Measurements from ENCODE around the gene MTF2.

MTF2 gene

GRCh38 chr1:93177991-93178390 lies 98.9 kb downstream of the MTF2 start:
- Histone ChIP-seq H3K4me1 (ENCODE audit: control insufficient read depth in 1 of 2, insufficient read depth in 2 of 2, low read length in 2 of 2) (peaks cover 0 to 1% of the 10 kb centered on the region in 2 experiments), H3K4ac (ENCODE audit: low read depth, low read length) (no peak overlapping the region), H3K27me3 (ENCODE audit: insufficient read depth, low read length) (no peaks in the 10 kb centered on the region), H3K27ac (ENCODE audit: low read depth, low read length) (no peak overlapping the region), H3K4me3 (ENCODE audit: low read depth, low read length) (no peak overlapping the region), H3K4me2 (ENCODE audit: low read length) (peak overlapping the region; percentile 47), H3K23ac (ENCODE audit: low read length) (no peak overlapping the region), H3K14ac (ENCODE audit: low read length) (no peak overlapping the region), H3K79me2 (ENCODE audit: control insufficient read depth, insufficient read depth, low read length, poor library complexity) (peaks cover 5% of the 10 kb centered on the region), H3K79me1 (ENCODE audit: low read length) (peaks cover 10% of the 10 kb centered on the region), H2BK5ac (ENCODE audit: low read depth, low read length, poor library complexity) (no peak overlapping the region), H2BK12ac (ENCODE audit: low read length) (no peak overlapping the region), H4K12ac (ENCODE audit: low read depth, low read length) (no peak overlapping the region), H2BK120ac (ENCODE audit: insufficient read depth, low read length, poor library complexity) (no peak overlapping the region), H3K36me3 (ENCODE audit: control insufficient read depth in 1 of 2, insufficient read depth in 2 of 2, low read length in 2 of 2) (peaks cover 0 to 2% of the 10 kb centered on the region in 2 experiments), H2AFZ (ENCODE audit: insufficient read depth, low read length, poor library complexity) (no peak overlapping the region), H2AK5ac (ENCODE audit: low read length) (no peak overlapping the region), H4K91ac (ENCODE audit: low read depth, low read length) (no peak overlapping the region), H3K18ac (ENCODE audit: low read length) (no peak overlapping the region), H4K8ac (ENCODE audit: low read depth, low read length) (no peak overlapping the region), H3K9me3 (ENCODE audit: insufficient read depth, low read depth, low read length) (no peaks in the 10 kb centered on the region), H3K9ac (ENCODE audit: low read length) (no peak overlapping the region)
- DNase-seq, result peak in 1 of 2 donors; percentile 7
- WGBS (ENCODE audit: extremely low coverage, insufficient coverage, insufficient read length), result no CpG with 5 or more reads among the region's 4 CpGs

DNA sequence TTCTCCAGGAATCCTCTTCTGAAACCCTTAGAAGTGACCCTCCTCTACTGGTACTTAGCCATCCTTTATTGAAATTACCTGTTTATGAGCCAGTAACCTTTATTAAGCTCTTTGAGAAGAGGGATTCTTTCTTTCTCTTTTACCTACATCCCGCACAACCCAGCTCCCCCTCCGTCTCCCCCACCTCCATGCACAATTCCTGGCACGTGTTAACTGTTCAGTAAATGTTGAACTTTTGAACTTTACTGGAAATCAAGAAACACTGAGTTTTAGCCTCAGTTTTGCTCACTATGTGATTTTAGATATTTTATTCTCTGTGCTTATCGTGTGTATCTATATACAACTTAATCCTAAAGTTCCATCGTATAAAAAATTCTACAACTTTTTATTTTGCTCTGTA lies 99.3 kb downstream of the MTF2 start:
- WGBS (ENCODE audit: extremely low coverage, insufficient coverage, insufficient read length), result no CpG with 5 or more reads among the region's 5 CpGs
- Histone ChIP-seq H3K4me2 (ENCODE audit: low read length) (peak overlapping the region; percentile 47), H3K4ac (ENCODE audit: low read depth, low read length) (peak overlapping the region; percentile 34), H3K27ac (ENCODE audit: low read depth, low read length) (no peak overlapping the region), H3K79me2 (ENCODE audit: control insufficient read depth, insufficient read depth, low read length, poor library complexity) (peaks cover 5% of the 10 kb centered on the region), H3K4me1 (ENCODE audit: control insufficient read depth in 1 of 2, insufficient read depth in 2 of 2, low read length in 2 of 2) (peaks cover 0 to 1% of the 10 kb centered on the region in 2 experiments), H3K9me3 (ENCODE audit: insufficient read depth, low read depth, low read length) (no peaks in the 10 kb centered on the region), H4K8ac (ENCODE audit: low read depth, low read length) (no peak overlapping the region), H3K9ac (ENCODE audit: low read length) (no peak overlapping the region), H2BK120ac (ENCODE audit: insufficient read depth, low read length, poor library complexity) (no peak overlapping the region), H3K4me3 (ENCODE audit: low read depth, low read length) (no peak overlapping the region), H3K36me3 (ENCODE audit: control insufficient read depth in 1 of 2, insufficient read depth in 2 of 2, low read length in 2 of 2) (peaks cover 0 to 2% of the 10 kb centered on the region in 2 experiments), H3K27me3 (ENCODE audit: insufficient read depth, low read length) (no peaks in the 10 kb centered on the region), H2BK5ac (ENCODE audit: low read depth, low read length, poor library complexity) (no peak overlapping the region), H3K79me1 (ENCODE audit: low read length) (peaks cover 10% of the 10 kb centered on the region), H3K23ac (ENCODE audit: low read length) (no peak overlapping the region), H2BK12ac (ENCODE audit: low read length) (no peak overlapping the region), H4K12ac (ENCODE audit: low read depth, low read length) (no peak overlapping the region), H2AK5ac (ENCODE audit: low read length) (no peak overlapping the region), H2AFZ (ENCODE audit: insufficient read depth, low read length, poor library complexity) (no peak overlapping the region), H3K14ac (ENCODE audit: low read length) (no peak overlapping the region), H4K91ac (ENCODE audit: low read depth, low read length) (no peak overlapping the region), H3K18ac (ENCODE audit: low read length) (no peak overlapping the region)
- no peak for DNase-seq

DNA sequence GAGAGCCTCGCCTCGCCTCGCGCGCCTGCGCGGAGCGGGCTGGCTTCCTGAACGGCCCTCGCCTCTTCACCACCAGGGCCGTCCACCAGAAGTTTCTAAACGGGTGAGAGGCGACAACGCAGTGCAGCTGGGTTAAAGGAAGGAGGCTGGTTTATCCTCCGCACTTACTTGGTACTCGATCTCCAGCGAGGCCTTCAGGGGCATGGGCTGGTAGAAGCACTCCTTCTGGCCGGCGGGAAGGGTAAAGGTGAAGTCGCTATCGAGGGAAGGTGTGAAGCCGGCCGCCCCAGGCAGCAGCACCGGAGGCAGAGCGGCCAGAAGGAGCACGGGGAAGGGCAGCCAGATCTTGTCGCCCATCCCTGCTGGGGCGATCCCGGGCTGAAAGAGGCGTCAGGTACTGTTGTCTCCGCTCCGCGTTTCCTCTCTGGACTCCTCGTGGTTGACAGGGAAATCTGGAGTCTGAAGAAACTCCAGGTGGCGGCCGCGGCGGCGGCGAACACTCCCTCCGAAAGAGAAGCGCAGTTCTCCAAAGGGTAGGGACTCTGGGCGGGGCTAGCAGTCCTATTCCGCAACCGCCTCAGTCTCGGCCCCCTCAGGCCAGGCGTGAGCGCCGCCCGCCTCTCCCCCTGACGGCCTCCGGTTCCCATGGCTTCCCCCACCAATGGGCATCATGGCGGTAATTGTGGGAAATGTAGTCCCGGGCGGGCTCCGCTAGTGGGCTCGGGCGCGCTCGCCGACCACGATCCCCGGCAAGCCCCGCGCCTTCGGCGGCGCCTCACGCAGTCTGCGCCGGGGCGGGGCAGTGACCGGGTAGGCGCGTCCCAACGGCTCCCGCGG lies 101.0 kb downstream of the MTF2 start, which contains the start of gene TMED5:
TSS of gene TMED5 (minus strand) at position 528 of the 837 bp plus-strand sequence. CDS start at position 357, 171 bp downstream.
- peaks cover 0 to 1% of the 10 kb centered on the region in 2 experiments for H3K4me1 ChIP-seq (ENCODE audit: control insufficient read depth in 1 of 2, insufficient read depth in 2 of 2, low read length in 2 of 2)
- H4K12ac ChIP-seq (ENCODE audit: low read depth, low read length), result peak within 1 kb of the TSS; percentile 88
- H2BK12ac ChIP-seq (ENCODE audit: low read length), result peak within 1 kb of the TSS; percentile 13
- peak within 1 kb of the TSS; percentile 81 for H2BK5ac ChIP-seq (ENCODE audit: low read depth, low read length, poor library complexity)
- peak within 1 kb of the TSS; percentile 92 for H4K8ac ChIP-seq (ENCODE audit: low read depth, low read length)
- peak within 1 kb of the TSS; percentile 79 for H2BK120ac ChIP-seq (ENCODE audit: insufficient read depth, low read length, poor library complexity)
- peak within 1 kb of the TSS; percentile 86 for H4K91ac ChIP-seq (ENCODE audit: low read depth, low read length)
- peak within 1 kb of the TSS; percentile 84 for H3K4me2 ChIP-seq (ENCODE audit: low read length)
- no peak within 1 kb of the TSS for H3K23ac ChIP-seq (ENCODE audit: low read length)
- H3K79me2 ChIP-seq (ENCODE audit: control insufficient read depth, insufficient read depth, low read length, poor library complexity), result peaks cover 5% of the 10 kb centered on the region
- H3K14ac ChIP-seq (ENCODE audit: low read length), result peak within 1 kb of the TSS; percentile 91
- DNase-seq, result peak; percentile 99
- no peaks in the 10 kb centered on the region for H3K27me3 ChIP-seq (ENCODE audit: insufficient read depth, low read length)
- no CpG with 5 or more reads among the region's 78 CpGs for WGBS (ENCODE audit: extremely low coverage, insufficient coverage, insufficient read length)
- H3K18ac ChIP-seq (ENCODE audit: low read length), result peak within 1 kb of the TSS; percentile 72
- peak within 1 kb of the TSS; percentile 91 for H3K9ac ChIP-seq (ENCODE audit: low read length)
- peak within 1 kb of the TSS; percentile 54 for H3K4ac ChIP-seq (ENCODE audit: low read depth, low read length)
- no peaks in the 10 kb centered on the region for H3K9me3 ChIP-seq (ENCODE audit: insufficient read depth, low read depth, low read length)
- peak within 1 kb of the TSS; percentile 96 for H3K4me3 ChIP-seq (ENCODE audit: low read depth, low read length)
- peak within 1 kb of the TSS; percentile 92 for H3K27ac ChIP-seq (ENCODE audit: low read depth, low read length)
- H2AFZ ChIP-seq (ENCODE audit: insufficient read depth, low read length, poor library complexity), result peak within 1 kb of the TSS; percentile 90
- peaks cover 0 to 2% of the 10 kb centered on the region in 2 experiments for H3K36me3 ChIP-seq (ENCODE audit: control insufficient read depth in 1 of 2, insufficient read depth in 2 of 2, low read length in 2 of 2)
- peaks cover 10% of the 10 kb centered on the region for H3K79me1 ChIP-seq (ENCODE audit: low read length)
- peak within 1 kb of the TSS; percentile 40 for H2AK5ac ChIP-seq (ENCODE audit: low read length)

DNA sequence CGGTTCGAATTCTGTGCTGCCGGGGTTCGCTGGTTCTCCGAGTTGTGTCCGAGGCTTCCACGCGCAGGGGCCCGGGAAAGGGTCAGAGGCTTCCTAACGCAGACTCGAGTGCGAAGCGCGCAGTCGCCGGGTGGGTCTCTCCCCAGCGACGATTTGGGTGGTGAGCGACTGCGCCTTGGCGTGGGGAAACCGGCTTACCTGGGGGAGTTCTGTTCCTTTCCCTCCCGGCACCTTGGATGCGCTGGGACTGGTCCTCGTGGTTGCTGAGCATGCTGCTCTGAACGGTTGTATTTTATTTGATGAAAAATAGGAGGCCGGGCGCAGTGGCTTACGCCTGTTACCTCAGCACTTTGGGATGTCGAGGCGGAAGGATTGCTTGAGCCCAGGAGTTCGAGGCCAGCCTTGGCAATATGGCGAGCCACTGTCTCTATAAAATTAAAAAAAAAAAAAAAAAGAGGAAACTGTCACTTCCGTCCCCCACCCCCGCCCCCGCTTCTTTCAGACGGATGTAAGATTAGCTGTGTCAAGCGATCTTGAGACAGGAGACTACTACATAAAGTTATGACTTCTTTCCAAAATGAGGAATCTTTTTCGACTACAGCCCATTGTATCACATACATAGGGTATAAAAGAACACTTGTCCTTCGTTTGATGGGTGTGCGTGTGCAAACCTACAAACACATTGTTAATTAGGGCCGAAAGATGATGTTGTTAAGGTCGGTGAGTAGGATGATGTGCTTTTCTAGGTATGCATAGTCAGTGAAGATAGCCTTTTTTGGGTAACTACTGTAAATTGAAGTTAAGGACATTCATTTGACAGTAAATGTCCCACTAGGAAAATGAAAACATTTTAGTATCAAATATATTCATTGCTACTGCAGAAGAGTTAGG lies 101.9 kb downstream of the MTF2 start, which contains the start of gene CCDC18:
TSS of gene CCDC18 (plus strand) at position 2 of the 891 bp plus-strand sequence. CDS start 2,638 bp downstream, outside the sequence.
- H3K27ac ChIP-seq (ENCODE audit: low read depth, low read length), result peak within 1 kb of the TSS; percentile 92
- peak in 1 of 2 donors; percentile 55 for DNase-seq
- H3K79me1 ChIP-seq (ENCODE audit: low read length), result peaks cover 10% of the 10 kb centered on the region
- H3K23ac ChIP-seq (ENCODE audit: low read length), result no peak within 1 kb of the TSS
- peak within 1 kb of the TSS; percentile 13 for H2BK12ac ChIP-seq (ENCODE audit: low read length)
- peak within 1 kb of the TSS; percentile 96 for H3K4me3 ChIP-seq (ENCODE audit: low read depth, low read length)
- peak within 1 kb of the TSS; percentile 79 for H2BK120ac ChIP-seq (ENCODE audit: insufficient read depth, low read length, poor library complexity)
- H2AFZ ChIP-seq (ENCODE audit: insufficient read depth, low read length, poor library complexity), result peak within 1 kb of the TSS; percentile 90
- peaks cover 5% of the 10 kb centered on the region for H3K79me2 ChIP-seq (ENCODE audit: control insufficient read depth, insufficient read depth, low read length, poor library complexity)
- H3K9ac ChIP-seq (ENCODE audit: low read length), result peak within 1 kb of the TSS; percentile 91
- H3K36me3 ChIP-seq (ENCODE audit: control insufficient read depth in 1 of 2, insufficient read depth in 2 of 2, low read length in 2 of 2), result peaks cover 0 to 2% of the 10 kb centered on the region in 2 experiments
- peak within 1 kb of the TSS; percentile 81 for H2BK5ac ChIP-seq (ENCODE audit: low read depth, low read length, poor library complexity)
- H2AK5ac ChIP-seq (ENCODE audit: low read length), result peak within 1 kb of the TSS; percentile 40
- peak within 1 kb of the TSS; percentile 88 for H4K12ac ChIP-seq (ENCODE audit: low read depth, low read length)
- H3K4me1 ChIP-seq (ENCODE audit: control insufficient read depth in 1 of 2, insufficient read depth in 2 of 2, low read length in 2 of 2), result peaks cover 0 to 1% of the 10 kb centered on the region in 2 experiments
- H3K4ac ChIP-seq (ENCODE audit: low read depth, low read length), result peak within 1 kb of the TSS; percentile 54
- H4K91ac ChIP-seq (ENCODE audit: low read depth, low read length), result peak within 1 kb of the TSS; percentile 86
- H3K27me3 ChIP-seq (ENCODE audit: insufficient read depth, low read length), result no peaks in the 10 kb centered on the region
- H3K4me2 ChIP-seq (ENCODE audit: low read length), result peak within 1 kb of the TSS; percentile 84
- H4K8ac ChIP-seq (ENCODE audit: low read depth, low read length), result peak within 1 kb of the TSS; percentile 92
- WGBS (ENCODE audit: extremely low coverage, insufficient coverage, insufficient read length), result no CpG with 5 or more reads among the region's 43 CpGs
- H3K14ac ChIP-seq (ENCODE audit: low read length), result peak within 1 kb of the TSS; percentile 91
- H3K9me3 ChIP-seq (ENCODE audit: insufficient read depth, low read depth, low read length), result no peaks in the 10 kb centered on the region
- H3K18ac ChIP-seq (ENCODE audit: low read length), result peak within 1 kb of the TSS; percentile 72

Measured in trophoblast cell (in vitro differentiated cells and primary cell).